HepG2 (cell line): ENCODE results near the gene TBCE. TPM values are rescaled to one million over a fixed set of nuclear protein-coding genes. Genes with fewer than 3 reads are reported as not detected.
A peak's percentile ranks its signal among the peaks of the same experiment; 100 is the strongest.

ENCODE experiments used
- ARNT2 ChIP-seq: sonication (generic); formaldehyde crosslinking; IDR thresholded peaks from 2 replicates; pipeline ENCODE4 v1.8.0; 2022; ENCODE audit warnings: mild to moderate bottlenecking, low read depth, missing genetic modification reagents, moderate library complexity
- BHLHE40 ChIP-seq: IDR thresholded peaks from 2 replicates; pipeline ENCODE4 v1.6.1; 2011; ENCODE audit warnings: low read length, improper control_type of control experiment
- CEBPB ChIP-seq: IDR thresholded peaks from 2 replicates; pipeline ENCODE4 v1.6.1; 2011; ENCODE audit warnings: low read depth, low read length, improper control_type of control experiment, borderline replicate concordance
- FOXK1 ChIP-seq: sonication (generic); formaldehyde crosslinking; IDR thresholded peaks from 2 replicates; pipeline ENCODE4 v1.4.0; 2020; ENCODE audit warnings: low read depth, missing genetic modification reagents, borderline replicate concordance
- GABPB1 ChIP-seq: IDR thresholded peaks from 2 replicates; pipeline ENCODE4 v1.6.1; 2016; ENCODE audit warnings: mild to moderate bottlenecking, missing genetic modification reagents, moderate library complexity, missing compliant biosample characterization
- HNRNPL ChIP-seq: fragments of 200-400 bp; formaldehyde crosslinking; IDR thresholded peaks from 2 replicates; pipeline ENCODE4 v1.6.1; 2017; ENCODE audit warnings: mild to moderate bottlenecking, low read depth, low read length
- KLF11 ChIP-seq: IDR thresholded peaks from 2 replicates; pipeline ENCODE4 v1.6.1; 2016; ENCODE audit warnings: missing compliant biosample characterization
- NCOR1 ChIP-seq: fragments of 200-600 bp; sonication (generic); IDR thresholded peaks from 2 replicates; pipeline ENCODE4 v1.7.0; 2017; ENCODE audit warnings: antibody characterized with exemption, low read length, borderline replicate concordance
- NKX3-1 ChIP-seq: sonication (generic); formaldehyde crosslinking; IDR thresholded peaks from 2 replicates; pipeline ENCODE4 v1.5.0; 2020; ENCODE audit warnings: missing genetic modification reagents
- NR2C2 ChIP-seq: sonication (generic); formaldehyde crosslinking; IDR thresholded peaks from 2 replicates; pipeline ENCODE4 v1.4.0; 2020; ENCODE audit warnings: missing genetic modification reagents, mild to moderate bottlenecking, moderate library complexity, borderline replicate concordance
- ZEB1 ChIP-seq: IDR thresholded peaks from 2 replicates; pipeline ENCODE4 v1.6.1; 2012; ENCODE audit warnings: mild to moderate bottlenecking, low read depth, inconsistent platforms; ENCODE audit not compliant: insufficient replicate concordance
- ZGPAT ChIP-seq: IDR thresholded peaks from 2 replicates; pipeline ENCODE4 v1.6.1; 2016; ENCODE audit warnings: mild to moderate bottlenecking
- ZNF660 ChIP-seq: sonication (generic); formaldehyde crosslinking; IDR thresholded peaks from 2 replicates; pipeline ENCODE4 v1.5.1; 2020; ENCODE audit warnings: mild to moderate bottlenecking, low read depth, missing genetic modification reagents, borderline replicate concordance
- ZNF710 ChIP-seq: sonication (generic); formaldehyde crosslinking; IDR thresholded peaks from 2 replicates; pipeline ENCODE4 v1.5.0; 2020; ENCODE audit warnings: mild to moderate bottlenecking, missing genetic modification reagents, borderline replicate concordance
- ZNF784 ChIP-seq: sonication (generic); formaldehyde crosslinking; IDR thresholded peaks from 2 replicates; pipeline ENCODE4 v1.5.1; 2020; ENCODE audit warnings: missing genetic modification reagents, mild to moderate bottlenecking, borderline replicate concordance
- polyA plus RNA-seq, 8 experiments: library from polyadenylated mRNA; depleted of rRNA in 3 of 8; stranded (reverse) in 7 of 8; unstranded in 1 of 8; fragments of >200 nt; fragmentation: Illumina TruSeq in 4 of 8; extraction: Trizol in 4 of 8; gene quantifications; 2 replicates each; pipeline versions ENCODE4 v1.2.1 to v1.2.3, GENCODE V29; 2011 to 2016; ENCODE audit warnings: low read depth in 4 of 8, missing spikeins in 1 of 8, mixed read lengths in 1 of 8; ENCODE audit not compliant: insufficient read depth in 1 of 8
- total RNA-seq, 5 experiments: library from RNA; depleted of rRNA; stranded (reverse); fragments of >200 nt; fragmentation: Illumina TruSeq; extraction: Trizol; gene quantifications; 2 replicates each; pipeline ENCODE4 v1.2.3, GENCODE V29; 2016; ENCODE audit warnings: low read depth in 1 of 5

Gene TBCE
- total and polyA plus RNA-seq, 2 of the 13 experiments (the other 11 are each of a cell fraction or from before 2014, with no cell fraction given): 25.6 to 31.1 TPM

- TF ChIP-seq FOXK1 (CRISPR knock-in tag) (peak; percentile 70; the same call in 1 of the 2 replicates), HNRNPL (no peak), NCOR1 (peak; percentile 93), ZEB1 (peak; percentile 8), GABPB1 (CRISPR knock-in tag) (no peak), NR2C2 (CRISPR knock-in tag) (peak; percentile 62), CEBPB (peak; percentile 90), ZNF660 (CRISPR knock-in tag) (no peak), BHLHE40 (no peak), ZNF710 (peak; percentile 54; the same call in 1 of the 2 replicates), NKX3-1 (CRISPR knock-in tag) (peak; percentile 64; the same call in 1 of the 2 replicates), ZGPAT (CRISPR knock-in tag) (peak; percentile 86), ARNT2 (0 out of 2 replicates have a peak, but pooled peaks have one; percentile 25), KLF11 (CRISPR knock-in tag) (no peak), ZNF784 (no peak)
- TF ChIP-seq, all 625 proteins: peak for 141
Measured at GRCh38 chr1:235409042-235409820, 42.0 kb downstream of the TBCE start (continued).
